ENCODE data around the gene ALDH3A2. TPM values are rescaled to one million over a fixed set of nuclear protein-coding genes. Genes with fewer than 3 reads are reported as not detected.

The ALDH3A2 gene
- total and polyA plus RNA-seq, 2 experiments from 2014 or later: 63.6 to 137 TPM

GRCh38 chr17:19723964-19724363 lies 75.4 kb downstream of the ALDH3A2 start:
- H3K4me1 ChIP-seq (ENCODE audit: insufficient read depth): peaks cover 24% of the 10 kb centered on the region

GRCh38 chr17:19724501-19725420 lies 76.2 kb downstream of the ALDH3A2 start:
- H4K20me1 ChIP-seq (ENCODE audit: insufficient read depth, poor library complexity, severe bottlenecking): no peaks in the 10 kb centered on the region
- no peak overlapping the region for H3K27ac ChIP-seq
- no peak overlapping the region for H3K4me2 ChIP-seq
- H3K27me3 ChIP-seq: no peaks in the 10 kb centered on the region
- peaks cover 24% of the 10 kb centered on the region for H3K4me1 ChIP-seq (ENCODE audit: insufficient read depth)
- H2AFZ ChIP-seq: no peak overlapping the region
- no peaks in the 10 kb centered on the region for H3K9me3 ChIP-seq (ENCODE audit: low read depth)
- 95% methylated on average over 35 of the region's 55 CpGs for WGBS (ENCODE audit: low lambda C conversion rate, missing lambda C conversion rate)
- H3K9me2 ChIP-seq (replicated peaks; ENCODE audit: insufficient read depth): no peaks in the 10 kb centered on the region
- DNase-seq (ENCODE audit: low spot score): no peak
- no peak overlapping the region for H3K4me3 ChIP-seq
- TF ChIP-seq EZH2 (IDR thresholded peaks at IDR 0.05; ENCODE audit: borderline replicate concordance) (no peak), EZH2phosphoT487 (IDR thresholded peaks at IDR 0.05; ENCODE audit: low read depth, severe bottlenecking, unreplicated experiment) (no peak), CTCF (IDR thresholded peaks at IDR 0.05; ENCODE audit: poor library complexity) (no peak)
- H3K79me2 ChIP-seq: no peaks in the 10 kb centered on the region
- no peaks in the 10 kb centered on the region for H3K36me3 ChIP-seq (replicated peaks; ENCODE audit: insufficient read depth, low read depth)

More at GRCh38 chr17:19723964-19724363, 75.4 kb downstream of the ALDH3A2 start:
- no peak for DNase-seq (ENCODE audit: low spot score)
- TF ChIP-seq CTCF (IDR thresholded peaks at IDR 0.05; ENCODE audit: poor library complexity) (no peak), EZH2 (IDR thresholded peaks at IDR 0.05; ENCODE audit: borderline replicate concordance) (no peak), EZH2phosphoT487 (IDR thresholded peaks at IDR 0.05; ENCODE audit: low read depth, severe bottlenecking, unreplicated experiment) (no peak)
- H3K9me2 ChIP-seq (replicated peaks; ENCODE audit: insufficient read depth): no peaks in the 10 kb centered on the region
- H3K36me3 ChIP-seq (replicated peaks; ENCODE audit: insufficient read depth, low read depth): no peaks in the 10 kb centered on the region
- H2AFZ ChIP-seq: no peak overlapping the region
- no peak overlapping the region for H3K27ac ChIP-seq
- H3K9me3 ChIP-seq (ENCODE audit: low read depth): no peaks in the 10 kb centered on the region
- no peaks in the 10 kb centered on the region for H3K27me3 ChIP-seq
- H4K20me1 ChIP-seq (ENCODE audit: insufficient read depth, poor library complexity, severe bottlenecking): no peaks in the 10 kb centered on the region
- no peak overlapping the region for H3K4me2 ChIP-seq
- no peaks in the 10 kb centered on the region for H3K79me2 ChIP-seq
- H3K4me3 ChIP-seq: no peak overlapping the region
- WGBS (ENCODE audit: low lambda C conversion rate, missing lambda C conversion rate): 100% methylated on average over 1 of the region's 1 CpG

GRCh38 chr17:19725486-19725885 lies 76.9 kb downstream of the ALDH3A2 start:
- H3K9me3 ChIP-seq (ENCODE audit: low read depth): no peaks in the 10 kb centered on the region
- H3K4me3 ChIP-seq: no peak overlapping the region
- no peak overlapping the region for H3K27ac ChIP-seq
- TF ChIP-seq CTCF (IDR thresholded peaks at IDR 0.05; ENCODE audit: poor library complexity) (no peak), EZH2phosphoT487 (IDR thresholded peaks at IDR 0.05; ENCODE audit: low read depth, severe bottlenecking, unreplicated experiment) (no peak), EZH2 (IDR thresholded peaks at IDR 0.05; ENCODE audit: borderline replicate concordance) (no peak)
- H3K4me1 ChIP-seq (ENCODE audit: insufficient read depth): peaks cover 20% of the 10 kb centered on the region
- no peaks in the 10 kb centered on the region for H3K27me3 ChIP-seq
- no peaks in the 10 kb centered on the region for H3K79me2 ChIP-seq
- no peak overlapping the region for H3K4me2 ChIP-seq
- H3K9me2 ChIP-seq (replicated peaks; ENCODE audit: insufficient read depth): no peaks in the 10 kb centered on the region
- H3K36me3 ChIP-seq (replicated peaks; ENCODE audit: insufficient read depth, low read depth): no peaks in the 10 kb centered on the region
- DNase-seq (ENCODE audit: low spot score): no peak
- no peaks in the 10 kb centered on the region for H4K20me1 ChIP-seq (ENCODE audit: insufficient read depth, poor library complexity, severe bottlenecking)
- whole genome bisulfite sequencing (ENCODE audit: low lambda C conversion rate, missing lambda C conversion rate): 94% methylated on average over 5 of the region's 5 CpGs
- no peak overlapping the region for H2AFZ ChIP-seq

All from hepatocyte (in vitro differentiated cells).